HG03378 (cell line): ENCODE results near the gene FNDC3B.
"Not testable (repeated sequence)": the region's sequence is repeated elsewhere in the genome, so short reads cannot be mapped to it uniquely, and the experiment has no call there.

ENCODE experiments used
- ATAC-seq: cut with Tn5 transposase; IDR thresholded peaks from one replicate; pipeline ENCODE4 v1.9.1; 2021; ENCODE audit warnings: mild to moderate bottlenecking, moderate library complexity; ENCODE audit not compliant: unreplicated experiment

FNDC3B gene

GRCh38 chr3:172255321-172255720 is 215.9 kb downstream of the FNDC3B start:
- ATAC-seq, result not testable (repeated sequence)

GRCh38 chr3:172256101-172256734 is 216.8 kb downstream of the FNDC3B start:
- no peak for ATAC-seq

- ATAC-seq, result no peak
Measured at GRCh38 chr3:172257648-172258400, 218.4 kb downstream of the FNDC3B start.

GRCh38 chr3:172258624-172259023 is 219.2 kb downstream of the FNDC3B start:
- ATAC-seq, result no peak

GRCh38 chr3:172259111-172259541 is 219.7 kb downstream of the FNDC3B start:
- ATAC-seq, result no peak

- ATAC-seq, result no peak
Measured at GRCh38 chr3:172259726-172260248, 220.4 kb downstream of the FNDC3B start.

GRCh38 chr3:172260381-172260780 is 221.0 kb downstream of the FNDC3B start:
- no peak for ATAC-seq

GRCh38 chr3:172261054-172261453 is 221.7 kb downstream of the FNDC3B start:
- ATAC-seq, result no peak

GRCh38 chr3:172262991-172263608 is 223.7 kb downstream of the FNDC3B start:
- ATAC-seq, result no peak

- ATAC-seq, result no peak
Measured at GRCh38 chr3:172263781-172264486, 224.6 kb downstream of the FNDC3B start.

GRCh38 chr3:172266103-172266502 is 226.7 kb downstream of the FNDC3B start:
- ATAC-seq, result no peak

GRCh38 chr3:172268425-172268824 is 229.0 kb downstream of the FNDC3B start:
- ATAC-seq, result no peak

GRCh38 chr3:172268868-172269267 is 229.5 kb downstream of the FNDC3B start:
- ATAC-seq, result no peak

- peak; percentile 100 for ATAC-seq
Measured at GRCh38 chr3:172270557-172271166, 231.3 kb downstream of the FNDC3B start.

GRCh38 chr3:172271386-172271976 is 232.1 kb downstream of the FNDC3B start:
- no peak for ATAC-seq

- ATAC-seq, result no peak
Measured at GRCh38 chr3:172272698-172273097, 233.3 kb downstream of the FNDC3B start.

- no peak for ATAC-seq
Measured at GRCh38 chr3:172273378-172273777, 234.0 kb downstream of the FNDC3B start.

- ATAC-seq, result no peak
Measured at GRCh38 chr3:172274906-172275305, 235.5 kb downstream of the FNDC3B start.

- no peak for ATAC-seq
Measured at GRCh38 chr3:172275586-172275985, 236.2 kb downstream of the FNDC3B start.

GRCh38 chr3:172276103-172276502 is 236.7 kb downstream of the FNDC3B start:
- ATAC-seq, result no peak
